Mesothelial cell of epicardium (in vitro differentiated cells): ENCODE measurements around the gene LAMC3. TPM values are rescaled to one million over a fixed set of nuclear protein-coding genes. Genes with fewer than 3 reads are reported as not detected.

Experiments
- DNase-seq, 2 experiments: peaks; one replicate each; pipeline ENCODE4 v3.0.0; 2021; ENCODE audit warnings: low spot score in 2 of 2; ENCODE audit not compliant: unreplicated experiment in 2 of 2
- H3K27ac Mint-ChIP-seq: 2 replicates; pipeline ENCODE4 v1.8.0; 2021; ENCODE audit warnings: mixed read lengths
- H3K27me3 Mint-ChIP-seq: 2 replicates; pipeline ENCODE4 v1.8.0; 2021; ENCODE audit warnings: low read depth, mixed read lengths
- H3K36me3 Mint-ChIP-seq: 2 replicates; pipeline ENCODE4 v1.8.0; 2021; ENCODE audit warnings: mixed read lengths
- H3K4me1 Mint-ChIP-seq: 2 replicates; pipeline ENCODE4 v1.8.0; 2021; ENCODE audit warnings: mixed read lengths
- H3K4me3 Mint-ChIP-seq: 2 replicates; pipeline ENCODE4 v1.8.0; 2021; ENCODE audit warnings: mild to moderate bottlenecking, moderate library complexity, mixed read lengths
- H3K9me3 Mint-ChIP-seq: 2 replicates; pipeline ENCODE4 v1.8.0; 2021; ENCODE audit warnings: mixed read lengths
- total RNA-seq: library from RNA; stranded (reverse); gene quantifications from 3 replicates; pipeline ENCODE4 v1.2.1, GENCODE V29; 2021
- TF ChIP-seq, protein P1 (sequence below): fragments of 200-600 bp; sonication (generic); IDR thresholded peaks from one replicate; pipeline ENCODE4 v1.5.0; 2021; ENCODE audit warnings: antibody characterized with exemption; ENCODE audit not compliant: unreplicated experiment

The LAMC3 gene
- total RNA-seq, 1 donor from 2014 or later: 18.3 TPM

DNA sequence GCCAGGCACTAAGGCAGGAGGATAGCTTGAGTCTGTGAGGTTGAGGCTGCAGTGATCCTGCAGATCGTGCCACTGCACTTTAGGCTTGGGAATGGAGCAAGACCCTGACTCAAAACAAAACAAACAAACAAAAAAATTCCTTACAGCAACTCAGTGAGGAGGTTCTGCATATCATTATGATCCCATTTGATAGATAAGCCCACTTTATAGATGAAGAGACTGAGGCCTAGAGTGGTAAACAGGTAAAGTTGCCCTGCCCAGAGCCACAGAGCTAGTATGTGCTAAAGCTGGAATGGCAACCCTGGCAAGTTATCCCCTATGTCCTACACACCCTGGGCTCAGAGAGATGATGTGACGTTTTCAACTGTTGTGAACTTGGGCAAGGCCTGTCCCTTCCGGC lies 94.6 kb downstream of the LAMC3 start:
- H3K36me3 Mint-ChIP-seq: peaks cover 2% of the 10 kb centered on the region

DNA sequence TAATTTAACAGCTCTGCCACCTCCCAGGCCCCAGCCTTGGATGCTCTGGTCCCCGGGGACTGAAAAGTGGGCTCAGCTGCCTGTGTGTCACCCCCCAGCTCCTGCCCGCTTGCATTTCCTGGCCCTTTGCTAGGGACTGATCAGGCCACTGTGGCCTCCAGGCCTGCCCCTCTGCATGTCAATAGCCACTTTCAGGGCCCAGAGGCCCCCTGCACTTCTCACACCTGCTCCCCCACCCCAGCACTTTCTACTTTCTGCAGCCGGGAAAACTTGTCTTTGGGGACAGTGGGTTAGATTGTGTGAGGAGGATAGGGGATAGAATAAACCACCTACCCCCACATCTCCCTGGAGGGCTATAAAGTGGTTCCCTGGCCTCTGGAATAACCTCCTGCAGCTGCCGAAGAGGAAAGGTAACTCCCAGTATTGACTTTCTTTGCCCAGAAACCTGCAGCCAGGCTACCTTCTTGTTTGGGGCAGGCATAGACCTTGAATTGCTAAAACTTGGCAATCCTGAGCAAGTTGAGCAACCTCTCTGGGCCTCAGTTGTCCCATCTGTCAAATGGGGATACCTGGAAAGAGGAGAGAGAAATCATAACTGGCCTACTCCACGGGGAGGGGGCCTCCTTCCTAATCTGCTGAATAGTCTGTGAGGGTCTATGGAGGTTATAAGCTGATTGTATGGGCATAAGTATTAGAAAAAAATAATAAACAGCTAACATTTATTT lies 95.2 kb downstream of the LAMC3 start:
- no peaks in the 10 kb centered on the region for H3K27me3 Mint-ChIP-seq
- DNase-seq: no peak
- H3K4me1 Mint-ChIP-seq: peaks cover under 1% of the 10 kb centered on the region
- H3K36me3 Mint-ChIP-seq: peaks cover 2% of the 10 kb centered on the region
- TF ChIP-seq, protein P1, sequence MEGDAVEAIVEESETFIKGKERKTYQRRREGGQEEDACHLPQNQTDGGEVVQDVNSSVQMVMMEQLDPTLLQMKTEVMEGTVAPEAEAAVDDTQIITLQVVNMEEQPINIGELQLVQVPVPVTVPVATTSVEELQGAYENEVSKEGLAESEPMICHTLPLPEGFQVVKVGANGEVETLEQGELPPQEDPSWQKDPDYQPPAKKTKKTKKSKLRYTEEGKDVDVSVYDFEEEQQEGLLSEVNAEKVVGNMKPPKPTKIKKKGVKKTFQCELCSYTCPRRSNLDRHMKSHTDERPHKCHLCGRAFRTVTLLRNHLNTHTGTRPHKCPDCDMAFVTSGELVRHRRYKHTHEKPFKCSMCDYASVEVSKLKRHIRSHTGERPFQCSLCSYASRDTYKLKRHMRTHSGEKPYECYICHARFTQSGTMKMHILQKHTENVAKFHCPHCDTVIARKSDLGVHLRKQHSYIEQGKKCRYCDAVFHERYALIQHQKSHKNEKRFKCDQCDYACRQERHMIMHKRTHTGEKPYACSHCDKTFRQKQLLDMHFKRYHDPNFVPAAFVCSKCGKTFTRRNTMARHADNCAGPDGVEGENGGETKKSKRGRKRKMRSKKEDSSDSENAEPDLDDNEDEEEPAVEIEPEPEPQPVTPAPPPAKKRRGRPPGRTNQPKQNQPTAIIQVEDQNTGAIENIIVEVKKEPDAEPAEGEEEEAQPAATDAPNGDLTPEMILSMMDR: no peak
- H3K4me3 Mint-ChIP-seq: no peak overlapping the region
- H3K9me3 Mint-ChIP-seq: no peaks in the 10 kb centered on the region
- no peak overlapping the region for H3K27ac Mint-ChIP-seq

More for the DNA sequence above, 94.6 kb downstream of the LAMC3 start:
- H3K4me1 Mint-ChIP-seq: peaks cover 5% of the 10 kb centered on the region
- TF ChIP-seq, protein P1: no peak
- H3K27me3 Mint-ChIP-seq: no peaks in the 10 kb centered on the region
- no peaks in the 10 kb centered on the region for H3K9me3 Mint-ChIP-seq
- no peak for DNase-seq
- H3K27ac Mint-ChIP-seq: no peak overlapping the region
- H3K4me3 Mint-ChIP-seq: no peak overlapping the region

DNA sequence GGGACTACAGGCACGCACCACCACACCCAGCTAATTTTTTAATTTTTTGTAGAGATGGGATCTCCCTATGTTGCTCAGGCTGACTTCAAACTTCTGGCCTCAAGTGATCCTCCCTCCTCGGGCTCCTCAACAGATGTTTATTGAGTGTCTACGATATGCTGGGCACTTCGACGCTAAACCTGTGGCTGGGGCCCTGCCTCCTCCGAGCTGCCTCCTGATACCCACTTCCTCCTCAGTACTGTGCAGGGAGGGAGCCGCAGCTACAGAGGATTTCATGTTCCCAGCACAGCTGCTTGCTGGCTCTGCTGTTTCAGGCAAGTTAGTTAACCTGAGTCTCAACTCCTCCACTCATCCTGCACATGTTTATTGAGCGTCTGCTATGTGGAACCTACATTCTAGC lies 97.0 kb downstream of the LAMC3 start:
- Mint-ChIP-seq H3K4me1 (no peaks in the 10 kb centered on the region), H3K36me3 (peaks cover 2% of the 10 kb centered on the region), H3K4me3 (no peak overlapping the region), H3K27me3 (no peaks in the 10 kb centered on the region), H3K27ac (no peak overlapping the region), H3K9me3 (no peaks in the 10 kb centered on the region)
- TF ChIP-seq, protein P1: no peak
- no peak for DNase-seq

DNA sequence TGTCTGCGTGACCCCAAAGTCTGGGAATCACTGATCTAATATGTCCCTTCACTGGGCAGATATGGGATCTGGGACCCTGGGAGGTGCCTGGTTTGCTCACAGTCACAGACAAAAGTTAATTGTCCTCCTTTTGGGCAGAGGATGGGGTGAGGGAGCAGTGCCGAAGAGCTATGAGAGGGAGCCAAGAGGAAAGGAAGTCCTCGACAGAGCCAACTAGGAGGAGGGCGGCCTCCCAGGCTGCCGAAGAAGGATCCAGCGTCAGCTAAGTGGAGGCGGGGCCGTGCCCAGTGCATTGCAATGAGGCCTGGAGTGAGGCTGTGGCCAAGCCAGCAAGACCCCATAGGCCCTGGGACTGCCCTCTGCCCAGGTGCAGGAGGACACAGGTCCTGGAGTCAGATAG lies 98.8 kb downstream of the LAMC3 start:
- Mint-ChIP-seq H3K9me3 (no peaks in the 10 kb centered on the region), H3K27me3 (no peaks in the 10 kb centered on the region), H3K4me1 (no peaks in the 10 kb centered on the region), H3K4me3 (no peak overlapping the region), H3K36me3 (peaks cover 2% of the 10 kb centered on the region), H3K27ac (no peak overlapping the region)
- no peak for DNase-seq
- TF ChIP-seq, protein P1: no peak

DNA sequence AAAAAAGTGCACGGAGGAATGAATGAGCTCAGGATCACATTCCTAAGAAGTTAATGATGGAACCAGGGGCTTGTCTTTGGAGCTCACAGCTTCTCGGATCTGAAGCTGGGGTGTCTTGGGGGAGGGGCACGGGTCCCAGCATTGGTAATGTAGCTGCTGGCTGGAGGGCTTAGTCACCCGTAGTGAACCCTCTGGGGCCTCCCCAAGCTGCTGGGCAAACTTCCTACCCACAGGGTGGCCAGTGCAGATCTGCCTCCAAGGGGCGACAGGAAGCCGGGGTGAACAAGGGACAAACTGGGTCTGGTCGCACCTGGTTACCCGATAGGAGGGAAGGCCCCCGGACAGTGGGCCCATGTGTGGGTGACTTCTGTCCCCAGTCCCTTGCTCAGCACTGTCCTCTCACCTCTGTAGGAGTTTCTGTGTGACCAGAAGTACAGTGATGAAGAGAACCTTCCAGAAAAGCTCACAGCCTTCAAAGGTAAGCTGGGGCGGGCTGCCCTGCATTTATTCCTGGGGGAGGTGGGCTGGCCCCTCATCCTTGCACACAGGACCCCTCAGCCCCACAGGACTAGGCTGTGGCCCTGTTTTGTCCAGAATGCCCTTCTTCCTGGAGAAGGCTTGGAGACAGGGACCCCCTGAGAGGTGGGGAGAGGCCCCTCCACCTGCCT lies 102.3 kb downstream of the LAMC3 start:
- H3K4me1 Mint-ChIP-seq: no peaks in the 10 kb centered on the region
- H3K27me3 Mint-ChIP-seq: no peaks in the 10 kb centered on the region
- no peaks in the 10 kb centered on the region for H3K36me3 Mint-ChIP-seq
- DNase-seq: no peak
- TF ChIP-seq, protein P1: no peak
- H3K27ac Mint-ChIP-seq: no peak overlapping the region
- no peaks in the 10 kb centered on the region for H3K9me3 Mint-ChIP-seq
- no peak overlapping the region for H3K4me3 Mint-ChIP-seq
